CD4-positive, alpha-beta memory T cell (primary cell): ENCODE results near the gene FAM222A. TPM values are rescaled to one million over a fixed set of nuclear protein-coding genes. Genes with fewer than 3 reads are reported as not detected.

Experiments
- CTCF ChIA-PET: fragments of 350-600 bp; sonication (Branson Sonifier 250); formaldehyde crosslinking; loops from one replicate; lab custom pipeline; 2021; ENCODE audit warnings: inconsistent platforms; ENCODE audit not compliant: partially characterized antibody; lab: Charles Lee
- POLR2A ChIA-PET: fragments of 350-600 bp; sonication (Branson Sonifier 250); formaldehyde crosslinking; loops from one replicate; lab custom pipeline; 2021; ENCODE audit not compliant: partially characterized antibody; lab: Charles Lee
- DNase-seq, 5 donors: peaks; one replicate each; pipeline versions ENCODE4 v3.0.0 to v3.0.0-alpha.2; 2020 to 2022; ENCODE audit warnings: mixed read lengths in 1 of 5
- H3K27ac ChIP-seq: one replicate; pipeline ENCODE4 v1.7.0; 2013; ENCODE audit warnings: low read depth, low read length
- H3K27me3 ChIP-seq: 2 replicates; pipeline ENCODE4 v1.7.0; 2013; ENCODE audit warnings: mild to moderate bottlenecking, low read length, moderate library complexity; ENCODE audit not compliant: insufficient read depth
- H3K36me3 ChIP-seq: 2 replicates; pipeline ENCODE4 v1.7.0; 2013; ENCODE audit warnings: mild to moderate bottlenecking, low read length, moderate library complexity; ENCODE audit not compliant: insufficient read depth
- H3K4me1 ChIP-seq: 2 replicates; pipeline ENCODE4 v1.7.0; 2013; ENCODE audit warnings: mild to moderate bottlenecking, low read length, moderate library complexity; ENCODE audit not compliant: insufficient read depth
- H3K4me3 ChIP-seq, 2 donors: one replicate each; pipeline ENCODE4 v1.7.0; 2013; ENCODE audit warnings: low read length in 2 of 2, mild to moderate bottlenecking in 1 of 2
- H3K9me3 ChIP-seq, 2 donors: one replicate each; pipeline ENCODE4 v1.7.0; 2013; ENCODE audit warnings: low read length in 2 of 2, control low read depth in 1 of 2; ENCODE audit not compliant: control insufficient read depth in 1 of 2
- H3K27ac Mint-ChIP-seq, 7 donors: one replicate each; pipeline ENCODE4 v1.8.0; 2020 to 2021; ENCODE audit warnings: mixed read lengths in 7 of 7, mild to moderate bottlenecking in 6 of 7, inconsistent platforms in 3 of 7, moderate library complexity in 3 of 7
- H3K27me3 Mint-ChIP-seq, 2 donors: one replicate each; pipeline ENCODE4 v1.8.0; 2020 to 2021; ENCODE audit warnings: mixed read lengths in 2 of 2
- H3K36me3 Mint-ChIP-seq, 2 donors: one replicate each; pipeline ENCODE4 v1.8.0; 2020 to 2021; ENCODE audit warnings: mixed read lengths in 2 of 2, inconsistent platforms in 1 of 2, mild to moderate bottlenecking in 1 of 2
- H3K4me1 Mint-ChIP-seq, 4 donors: one replicate each; pipeline ENCODE4 v1.8.0; 2020 to 2021; ENCODE audit warnings: mixed read lengths in 4 of 4, mild to moderate bottlenecking in 1 of 4
- H3K4me3 Mint-ChIP-seq, 8 donors: one replicate each; pipeline ENCODE4 v1.8.0; 2020 to 2021; ENCODE audit warnings: mixed read lengths in 8 of 8, mild to moderate bottlenecking in 7 of 8, moderate library complexity in 6 of 8, inconsistent platforms in 3 of 8
- H3K9me3 Mint-ChIP-seq, 8 donors: one replicate each; pipeline ENCODE4 v1.8.0; 2020 to 2021; ENCODE audit warnings: mixed read lengths in 8 of 8, mild to moderate bottlenecking in 5 of 8, inconsistent platforms in 3 of 8, moderate library complexity in 1 of 8
- intact Hi-C: fragments of 100-400 bp; cut with micrococcal nuclease; formaldehyde crosslinking; loops from one replicate; pipeline ENCODE4 v1.15.1; 2023
- polyA plus RNA-seq, 2 donors: library from polyadenylated mRNA; unstranded; fragments of 300-500 nt; fragmentation: Illumina TruSeq; gene quantifications; one replicate each; pipeline ENCODE4 v1.2.3, GENCODE V29; 2021
- total RNA-seq, 2 experiments: library from RNA; stranded (reverse); gene quantifications; one replicate each; pipeline ENCODE4 v1.2.3, GENCODE V29; 2021

FAM222A gene
- total and polyA plus RNA-seq, 4 experiments from 2014 or later: 0.25 to 0.69 (median 0.55) TPM; not detected in 1

DNA sequence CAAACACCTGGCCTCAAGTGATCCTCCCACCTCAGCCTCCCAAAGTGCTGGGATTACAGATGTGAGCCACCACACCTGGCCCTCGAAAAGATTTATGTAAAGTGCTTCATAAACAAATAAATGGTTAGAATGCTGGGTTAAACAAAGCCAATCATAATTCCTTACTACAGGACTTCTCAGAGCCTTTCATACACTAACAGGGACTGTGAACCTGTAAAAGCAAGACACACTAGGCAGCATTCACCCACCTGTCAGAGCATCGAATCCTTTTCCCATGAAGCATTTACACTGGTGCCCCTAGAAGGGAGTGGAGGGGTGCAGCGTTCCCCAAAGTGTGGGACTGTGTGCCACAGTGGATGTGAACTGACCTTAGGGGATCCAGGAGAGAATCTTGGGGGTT, 90.1 kb downstream of the FAM222A start:
- Histone ChIP-seq H3K27me3 (no peaks in the 10 kb centered on the region), H3K4me1 (no peaks in the 10 kb centered on the region), H3K9me3 (no peaks in the 10 kb centered on the region), H3K4me3 (no peak overlapping the region), H3K27ac (no peak overlapping the region), H3K36me3 (no peaks in the 10 kb centered on the region)
- H3K9me3 Mint-ChIP-seq: no peaks in the 10 kb centered on the region
- ChIA-PET POLR2A (no interaction called here), CTCF (interaction anchor here (0.8 to 6.1 kb wide), 4 partner anchors 41 to 80 kb away, joined by 3 to 86 read pairs (median 17); partner anchors contain the start of gene GLTP)
- H3K4me3 Mint-ChIP-seq: no peak overlapping the region
- H3K36me3 Mint-ChIP-seq: no peaks in the 10 kb centered on the region
- no peak for DNase-seq
- peak overlapping the region in 1 of 7 donors; percentile 4 for H3K27ac Mint-ChIP-seq
- H3K27me3 Mint-ChIP-seq: peaks cover 0 to 1% of the 10 kb centered on the region in 2 donors
- H3K4me1 Mint-ChIP-seq: peaks cover 0 to 1% (median 0%) of the 10 kb centered on the region in 4 donors
- intact Hi-C loops: no loop called here

GRCh38 chr12:109804820-109805761, 91.5 kb downstream of the FAM222A start:
- Histone ChIP-seq H3K27me3 (no peaks in the 10 kb centered on the region), H3K9me3 (no peaks in the 10 kb centered on the region), H3K36me3 (no peaks in the 10 kb centered on the region), H3K4me3 (no peak overlapping the region), H3K4me1 (no peaks in the 10 kb centered on the region), H3K27ac (no peak overlapping the region)
- no peaks in the 10 kb centered on the region for H3K36me3 Mint-ChIP-seq
- H3K4me1 Mint-ChIP-seq: peaks cover 0 to 1% (median 0%) of the 10 kb centered on the region in 4 donors
- H3K9me3 Mint-ChIP-seq: no peaks in the 10 kb centered on the region
- peaks cover 0 to 1% of the 10 kb centered on the region in 2 donors for H3K27me3 Mint-ChIP-seq
- H3K27ac Mint-ChIP-seq: peak overlapping the region in 4 of 7 donors; percentile 17 to 65 (median 41)
- DNase-seq: peak; percentile 58 to 69 (median 61)
- intact Hi-C loops: loop anchor here (1.0 to 5.0 kb wide), 4 partner anchors 40 to 295 kb away; partner anchors contain the start of gene GLTP
- CTCF ChIA-PET: interaction anchor here (0.6 to 6.1 kb wide), 21 partner anchors 9 to 296 kb away, joined by 3 to 86 read pairs (median 5); partner anchors contain the start of gene GLTP
- H3K4me3 Mint-ChIP-seq: no peak overlapping the region
- POLR2A ChIA-PET: interaction anchor here (1.6 kb wide), 1 partner anchor 75 kb away, joined by 4 read pairs; the partner anchor contains the start of gene GLTP

GRCh38 chr12:109807954-109808643, 94.5 kb downstream of the FAM222A start:
- intact Hi-C loops: loop anchor here (5.0 kb wide), 1 partner anchor 209 kb away; no protein-coding TSS in a partner anchor
- Histone ChIP-seq H3K27ac (no peak overlapping the region), H3K4me3 (no peak overlapping the region), H3K36me3 (no peaks in the 10 kb centered on the region), H3K27me3 (no peaks in the 10 kb centered on the region), H3K9me3 (no peaks in the 10 kb centered on the region), H3K4me1 (no peaks in the 10 kb centered on the region)
- peaks cover 0 to 1% of the 10 kb centered on the region in 2 donors for H3K27me3 Mint-ChIP-seq
- H3K4me1 Mint-ChIP-seq: peaks cover 0 to 1% (median 0%) of the 10 kb centered on the region in 4 donors
- CTCF ChIA-PET: interaction anchor here (1.0 to 6.1 kb wide), 2 partner anchors 37 to 73 kb away, joined by 3 to 86 read pairs; no protein-coding TSS in a partner anchor
- no peaks in the 10 kb centered on the region for H3K9me3 Mint-ChIP-seq
- no peaks in the 10 kb centered on the region for H3K36me3 Mint-ChIP-seq
- H3K4me3 Mint-ChIP-seq: no peak overlapping the region
- POLR2A ChIA-PET: no interaction called here
- no peak overlapping the region for H3K27ac Mint-ChIP-seq
- DNase-seq: no peak

DNA sequence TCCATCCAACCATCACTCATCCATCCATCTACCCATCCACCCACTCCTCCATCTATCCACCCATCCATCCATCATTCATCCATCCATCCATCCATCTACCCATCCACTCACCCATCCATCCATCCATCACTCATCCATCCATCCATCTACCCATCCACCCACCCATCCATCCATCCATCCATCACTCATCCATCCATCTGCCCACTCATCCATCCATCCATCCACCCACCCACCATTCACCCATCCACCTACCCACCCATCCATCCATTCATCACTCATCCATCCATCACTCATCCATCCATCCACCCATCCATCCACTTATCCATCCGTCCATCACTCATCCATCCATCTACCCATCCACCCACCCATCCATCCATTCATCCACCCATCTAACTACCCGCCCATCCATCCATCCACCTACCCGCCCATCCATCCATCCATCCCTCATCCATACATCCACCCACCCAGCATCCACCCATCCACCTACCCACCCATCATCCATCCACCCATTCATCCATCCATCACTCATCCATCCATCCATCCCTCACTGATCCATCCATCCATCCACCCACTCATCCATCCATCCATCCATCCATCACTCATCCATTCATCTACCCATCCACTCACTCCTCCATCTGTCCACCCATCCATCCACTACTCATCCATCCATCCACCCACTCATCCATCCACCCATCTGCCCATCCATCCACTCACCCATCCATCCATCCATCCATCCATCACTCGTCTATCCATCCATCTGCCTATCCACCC, 95.4 kb downstream of the FAM222A start:
- Mint-ChIP-seq H3K27me3 (peaks cover 0 to 1% of the 10 kb centered on the region in 2 donors), H3K4me3 (no peak overlapping the region), H3K36me3 (no peaks in the 10 kb centered on the region), H3K27ac (no peak overlapping the region), H3K4me1 (peaks cover 0 to 1% (median 0%) of the 10 kb centered on the region in 4 donors), H3K9me3 (no peaks in the 10 kb centered on the region)
- POLR2A ChIA-PET: no interaction called here
- Histone ChIP-seq H3K36me3 (no peaks in the 10 kb centered on the region), H3K4me3 (no peak overlapping the region), H3K27ac (no peak overlapping the region), H3K4me1 (no peaks in the 10 kb centered on the region), H3K9me3 (no peaks in the 10 kb centered on the region), H3K27me3 (no peaks in the 10 kb centered on the region)
- CTCF ChIA-PET: interaction anchor here (6.1 kb wide), 1 partner anchor 36 kb away, joined by 86 read pairs; no protein-coding TSS in a partner anchor
- intact Hi-C loops: loop anchor here (5.0 kb wide), 1 partner anchor 208 kb away; no protein-coding TSS in a partner anchor
- no peak for DNase-seq

DNA sequence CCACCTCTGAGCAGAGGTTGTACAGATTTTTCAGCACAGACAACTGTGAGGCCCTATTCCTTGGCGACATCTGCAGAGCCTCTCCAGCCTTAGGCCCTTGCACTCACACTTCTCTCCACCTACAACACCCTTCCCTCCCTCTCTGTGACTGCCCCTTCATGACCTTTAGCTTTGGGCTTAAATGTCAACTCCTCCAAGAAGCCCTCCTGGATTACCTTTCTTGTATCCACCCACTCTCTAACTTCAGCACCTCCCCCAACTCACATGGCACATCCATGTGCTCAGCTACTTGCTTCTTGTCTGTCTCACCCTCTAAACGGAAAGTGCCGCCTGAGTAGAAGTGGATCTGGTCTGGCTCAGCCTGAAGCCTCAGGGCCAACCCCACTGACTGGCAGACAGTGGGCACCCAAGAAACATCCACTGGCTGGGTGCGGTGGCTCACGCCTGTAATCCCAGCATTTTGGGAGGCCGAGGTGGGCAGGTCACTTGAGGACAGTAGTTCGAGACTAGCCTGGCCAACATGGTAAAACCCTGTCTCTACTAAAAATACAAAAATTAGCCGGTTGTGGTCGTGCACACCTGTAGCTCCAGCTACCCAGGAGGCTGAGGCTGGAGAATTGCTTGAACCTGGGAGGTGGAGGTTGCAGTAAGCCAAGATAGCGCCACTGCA, 97.5 kb downstream of the FAM222A start:
- no peaks in the 10 kb centered on the region for H3K4me1 Mint-ChIP-seq
- POLR2A ChIA-PET: no interaction called here

DNA sequence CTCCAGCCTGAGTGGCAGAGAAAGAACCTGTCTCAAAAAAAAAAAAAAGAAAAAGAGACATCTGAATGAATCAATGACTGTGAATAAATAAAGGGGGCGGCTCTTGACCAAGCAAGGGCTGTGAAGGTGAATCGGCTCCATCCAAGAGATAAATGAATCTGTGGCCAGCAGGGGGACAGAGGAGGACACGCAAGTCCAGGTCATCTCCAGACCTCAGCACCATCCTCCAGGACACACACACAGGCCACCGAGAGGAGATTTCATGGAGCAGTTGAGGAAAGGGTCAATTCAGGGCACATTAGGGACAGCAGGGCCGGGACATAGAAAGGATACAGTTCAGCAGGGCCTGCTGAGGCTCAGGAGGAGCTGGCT, 98.0 kb downstream of the FAM222A start:
- intact Hi-C loops: no loop called here
- Histone ChIP-seq H3K9me3 (no peaks in the 10 kb centered on the region), H3K4me1 (no peaks in the 10 kb centered on the region), H3K36me3 (no peaks in the 10 kb centered on the region), H3K4me3 (no peak overlapping the region), H3K27me3 (no peaks in the 10 kb centered on the region), H3K27ac (no peak overlapping the region)
- Mint-ChIP-seq H3K36me3 (no peaks in the 10 kb centered on the region), H3K4me1 (no peaks in the 10 kb centered on the region), H3K4me3 (no peak overlapping the region), H3K9me3 (no peaks in the 10 kb centered on the region), H3K27ac (no peak overlapping the region), H3K27me3 (no peaks in the 10 kb centered on the region)
- DNase-seq: no peak
- ChIA-PET CTCF (interaction anchor here (1.5 kb wide), 1 partner anchor 34 kb away, joined by 4 read pairs; no protein-coding TSS in a partner anchor), POLR2A (no interaction called here)

More for the DNA sequence above, 97.5 kb downstream of the FAM222A start:
- Histone ChIP-seq H3K4me1 (no peaks in the 10 kb centered on the region), H3K4me3 (no peak overlapping the region), H3K27me3 (no peaks in the 10 kb centered on the region), H3K36me3 (no peaks in the 10 kb centered on the region), H3K9me3 (no peaks in the 10 kb centered on the region), H3K27ac (no peak overlapping the region)
- Mint-ChIP-seq H3K27ac (no peak overlapping the region), H3K9me3 (no peaks in the 10 kb centered on the region), H3K36me3 (no peaks in the 10 kb centered on the region), H3K4me3 (no peak overlapping the region), H3K27me3 (no peaks in the 10 kb centered on the region)
- CTCF ChIA-PET: no interaction called here
- intact Hi-C loops: no loop called here
- no peak for DNase-seq
